HepG2 (cell line): ENCODE results near the gene FTL. TPM values are rescaled to one million over a fixed set of nuclear protein-coding genes. Genes with fewer than 3 reads are reported as not detected.

Experiments used
- ATAD3A ChIP-seq: sonication (generic); formaldehyde crosslinking; IDR thresholded peaks from 2 replicates; pipeline ENCODE4 v1.4.0; 2020; ENCODE audit warnings: missing genetic modification reagents
- FOXM1 ChIP-seq: sonication (generic); formaldehyde crosslinking; IDR thresholded peaks from 2 replicates; pipeline ENCODE4 v1.5.0; 2020; ENCODE audit warnings: missing genetic modification reagents
- HMGXB4 ChIP-seq, 2 experiments: sonication (generic) in 1 of 2; formaldehyde crosslinking in 1 of 2; IDR thresholded peaks; 2 replicates each; pipeline versions ENCODE4 v1.4.0 to v1.6.1; 2018 to 2020; ENCODE audit warnings: missing genetic modification reagents in 2 of 2, borderline replicate concordance in 1 of 2, low read depth in 1 of 2, mild to moderate bottlenecking in 1 of 2, missing biosample characterization in 1 of 2
- KDM5B ChIP-seq: sonication (generic); formaldehyde crosslinking; IDR thresholded peaks from 2 replicates; pipeline ENCODE4 v1.4.0; 2020; ENCODE audit warnings: missing genetic modification reagents, mild to moderate bottlenecking, borderline replicate concordance
- MEIS1 ChIP-seq: sonication (generic); formaldehyde crosslinking; IDR thresholded peaks from 2 replicates; pipeline ENCODE4 v1.9.0; 2021; ENCODE audit warnings: mild to moderate bottlenecking, missing genetic modification reagents, moderate library complexity, borderline replicate concordance
- MZF1 ChIP-seq: sonication (generic); formaldehyde crosslinking; IDR thresholded peaks from 2 replicates; pipeline ENCODE4 v1.8.1; 2023; ENCODE audit warnings: mild to moderate bottlenecking, missing genetic modification reagents, borderline replicate concordance
- SALL1 ChIP-seq: sonication (generic); formaldehyde crosslinking; IDR thresholded peaks from 2 replicates; pipeline ENCODE4 v1.8.0; 2022; ENCODE audit warnings: mild to moderate bottlenecking, missing genetic modification reagents
- SIX1 ChIP-seq: sonication (generic); formaldehyde crosslinking; IDR thresholded peaks from 2 replicates; pipeline ENCODE4 v1.4.0; 2020; ENCODE audit warnings: missing genetic modification reagents, borderline replicate concordance
- SMAD1 ChIP-seq: sonication (generic); formaldehyde crosslinking; IDR thresholded peaks from 2 replicates; pipeline ENCODE4 v1.4.0; 2020; ENCODE audit warnings: missing genetic modification reagents, low read depth, mild to moderate bottlenecking, borderline replicate concordance
- ZNF44 ChIP-seq: sonication (generic); formaldehyde crosslinking; IDR thresholded peaks from 2 replicates; pipeline ENCODE4 v1.5.1; 2020; ENCODE audit warnings: mild to moderate bottlenecking, missing genetic modification reagents
- ZNF574 ChIP-seq: sonication (generic); formaldehyde crosslinking; IDR thresholded peaks from 2 replicates; pipeline ENCODE4 v1.4.0; 2020; ENCODE audit warnings: missing genetic modification reagents
- polyA plus RNA-seq, 8 experiments: library from polyadenylated mRNA; depleted of rRNA in 3 of 8; stranded (reverse) in 7 of 8; unstranded in 1 of 8; fragments of >200 nt; fragmentation: Illumina TruSeq in 4 of 8; extraction: Trizol in 4 of 8; gene quantifications; 2 replicates each; pipeline versions ENCODE4 v1.2.1 to v1.2.3, GENCODE V29; 2011 to 2016; ENCODE audit warnings: low read depth in 4 of 8, missing spikeins in 1 of 8, mixed read lengths in 1 of 8; ENCODE audit not compliant: insufficient read depth in 1 of 8
- total RNA-seq, 5 experiments: library from RNA; depleted of rRNA; stranded (reverse); fragments of >200 nt; fragmentation: Illumina TruSeq; extraction: Trizol; gene quantifications; 2 replicates each; pipeline ENCODE4 v1.2.3, GENCODE V29; 2016; ENCODE audit warnings: low read depth in 1 of 5
- TF ChIP-seq, protein P1 (sequence below): sonication (generic); formaldehyde crosslinking; IDR thresholded peaks from 2 replicates; pipeline ENCODE4 v1.5.1; 2020; ENCODE audit warnings: mild to moderate bottlenecking, missing genetic modification reagents, borderline replicate concordance

FTL gene
- total and polyA plus RNA-seq, 2 of the 13 experiments (the other 11 are each of a cell fraction or from before 2014, with no cell fraction given): 2,721 to 8,800 TPM

- TF ChIP-seq, protein P1, sequence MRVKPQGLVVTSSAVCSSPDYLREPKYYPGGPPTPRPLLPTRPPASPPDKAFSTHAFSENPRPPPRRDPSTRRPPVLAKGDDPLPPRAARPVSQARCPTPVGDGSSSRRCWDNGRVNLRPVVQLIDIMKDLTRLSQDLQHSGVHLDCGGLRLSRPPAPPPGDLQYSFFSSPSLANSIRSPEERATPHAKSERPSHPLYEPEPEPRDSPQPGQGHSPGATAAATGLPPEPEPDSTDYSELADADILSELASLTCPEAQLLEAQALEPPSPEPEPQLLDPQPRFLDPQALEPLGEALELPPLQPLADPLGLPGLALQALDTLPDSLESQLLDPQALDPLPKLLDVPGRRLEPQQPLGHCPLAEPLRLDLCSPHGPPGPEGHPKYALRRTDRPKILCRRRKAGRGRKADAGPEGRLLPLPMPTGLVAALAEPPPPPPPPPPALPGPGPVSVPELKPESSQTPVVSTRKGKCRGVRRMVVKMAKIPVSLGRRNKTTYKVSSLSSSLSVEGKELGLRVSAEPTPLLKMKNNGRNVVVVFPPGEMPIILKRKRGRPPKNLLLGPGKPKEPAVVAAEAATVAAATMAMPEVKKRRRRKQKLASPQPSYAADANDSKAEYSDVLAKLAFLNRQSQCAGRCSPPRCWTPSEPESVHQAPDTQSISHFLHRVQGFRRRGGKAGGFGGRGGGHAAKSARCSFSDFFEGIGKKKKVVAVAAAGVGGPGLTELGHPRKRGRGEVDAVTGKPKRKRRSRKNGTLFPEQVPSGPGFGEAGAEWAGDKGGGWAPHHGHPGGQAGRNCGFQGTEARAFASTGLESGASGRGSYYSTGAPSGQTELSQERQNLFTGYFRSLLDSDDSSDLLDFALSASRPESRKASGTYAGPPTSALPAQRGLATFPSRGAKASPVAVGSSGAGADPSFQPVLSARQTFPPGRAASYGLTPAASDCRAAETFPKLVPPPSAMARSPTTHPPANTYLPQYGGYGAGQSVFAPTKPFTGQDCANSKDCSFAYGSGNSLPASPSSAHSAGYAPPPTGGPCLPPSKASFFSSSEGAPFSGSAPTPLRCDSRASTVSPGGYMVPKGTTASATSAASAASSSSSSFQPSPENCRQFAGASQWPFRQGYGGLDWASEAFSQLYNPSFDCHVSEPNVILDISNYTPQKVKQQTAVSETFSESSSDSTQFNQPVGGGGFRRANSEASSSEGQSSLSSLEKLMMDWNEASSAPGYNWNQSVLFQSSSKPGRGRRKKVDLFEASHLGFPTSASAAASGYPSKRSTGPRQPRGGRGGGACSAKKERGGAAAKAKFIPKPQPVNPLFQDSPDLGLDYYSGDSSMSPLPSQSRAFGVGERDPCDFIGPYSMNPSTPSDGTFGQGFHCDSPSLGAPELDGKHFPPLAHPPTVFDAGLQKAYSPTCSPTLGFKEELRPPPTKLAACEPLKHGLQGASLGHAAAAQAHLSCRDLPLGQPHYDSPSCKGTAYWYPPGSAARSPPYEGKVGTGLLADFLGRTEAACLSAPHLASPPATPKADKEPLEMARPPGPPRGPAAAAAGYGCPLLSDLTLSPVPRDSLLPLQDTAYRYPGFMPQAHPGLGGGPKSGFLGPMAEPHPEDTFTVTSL: no peak
- 0 out of 2 replicates have a peak, but pooled peaks have one; percentile 15 for TF ChIP-seq SALL1 (CRISPR knock-in tag)
- TF ChIP-seq ZNF44 (CRISPR knock-in tag): no peak
- no peak for TF ChIP-seq MZF1 (CRISPR knock-in tag)
- no peak for TF ChIP-seq FOXM1
- TF ChIP-seq SMAD1 (CRISPR knock-in tag): no peak
- TF ChIP-seq MEIS1: 0 out of 2 replicates have a peak, but pooled peaks have one; percentile 42
- no peak for TF ChIP-seq ZNF574 (CRISPR knock-in tag)
- 0 out of 2 replicates have a peak, but pooled peaks have one; percentile 17 for TF ChIP-seq KDM5B (CRISPR knock-in tag)
- no peak for TF ChIP-seq SIX1 (CRISPR knock-in tag)
- TF ChIP-seq ATAD3A: no peak
- 0 out of 4 replicates have a peak, but pooled peaks of 1 of the 2 experiments have one; percentile 27 for TF ChIP-seq HMGXB4 (CRISPR knock-in tag; IDR thresholded peaks at IDR 0.05; ENCODE audit: borderline replicate concordance in 1 of 2, low read depth in 1 of 2)
Measured at GRCh38 chr19:48946463-48947257, 18.4 kb upstream of the FTL start (continued).
